ENCODE measurements around the gene SPAG17. TPM values are rescaled to one million over a fixed set of nuclear protein-coding genes. Genes with fewer than 3 reads are reported as not detected.
"Not testable (repeated sequence)": the region's sequence is repeated elsewhere in the genome, so short reads cannot be mapped to it uniquely, and the experiment has no call there.

SPAG17 gene
- total RNA-seq, 2 donors from 2014 or later: 1.6 TPM; not detected in 1

DNA sequence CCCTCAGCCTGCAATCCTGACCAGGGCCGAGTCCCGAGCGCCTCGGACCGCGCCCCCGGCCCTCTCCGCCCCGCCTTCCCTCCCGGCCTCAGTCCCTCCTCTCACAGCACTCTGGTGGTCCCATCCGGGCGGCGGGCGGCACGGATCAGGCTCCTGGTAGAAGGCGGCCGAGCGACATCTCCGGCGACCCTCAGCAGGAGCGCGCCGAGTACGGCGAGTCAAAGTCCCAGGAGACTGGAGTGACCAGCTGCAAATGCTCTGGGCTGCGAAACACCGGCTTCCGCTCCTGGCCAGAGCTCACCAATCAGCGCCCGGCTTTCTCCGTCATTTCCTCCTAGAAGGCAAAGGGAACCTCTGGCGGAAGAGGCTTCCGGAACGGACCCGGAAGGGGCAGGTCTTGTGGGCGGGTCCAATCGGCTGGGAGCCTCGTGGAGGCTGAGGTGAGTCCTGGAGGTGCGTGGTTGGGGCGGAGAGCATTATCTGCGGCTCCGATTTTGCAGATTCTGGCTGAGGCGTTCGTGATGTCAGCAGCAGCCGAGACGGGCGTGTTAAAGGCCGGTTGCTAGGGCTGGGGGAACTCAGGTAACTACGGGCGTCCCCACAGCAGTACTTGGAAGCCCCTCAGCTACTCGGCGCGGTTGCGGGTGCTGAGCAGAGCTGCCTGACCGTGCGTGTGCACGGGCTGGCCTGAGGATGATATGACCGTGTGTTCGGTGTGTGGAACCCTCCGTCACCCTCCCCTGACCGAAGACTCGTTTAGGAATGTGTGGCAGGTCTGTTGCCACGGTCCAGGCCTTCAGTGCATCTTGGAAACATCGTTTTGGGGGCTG, 255.5 kb downstream of the SPAG17 start, which contains the start of the genes GDAP2 and WDR3:
Gene GDAP2, minus strand, starts transcription at position 279 of the 830 bp plus-strand sequence. CDS start 9,264 bp downstream, outside the sequence.
Gene WDR3, plus strand, starts transcription at position 397 of the 830 bp plus-strand sequence. CDS start 3,581 bp downstream, outside the sequence.
- H3K4me1 ChIP-seq: peaks cover 47% of the 10 kb centered on the region
- peaks cover under 1 to 3% of the 10 kb centered on the region in 2 donors for H3K36me3 ChIP-seq (replicated peaks in 1 of 2; ENCODE audit: insufficient read depth in 1 of 2, low read depth in 2 of 2)
- H3K9me3 ChIP-seq: no peaks in the 10 kb centered on the region
- TF ChIP-seq, protein P1, sequence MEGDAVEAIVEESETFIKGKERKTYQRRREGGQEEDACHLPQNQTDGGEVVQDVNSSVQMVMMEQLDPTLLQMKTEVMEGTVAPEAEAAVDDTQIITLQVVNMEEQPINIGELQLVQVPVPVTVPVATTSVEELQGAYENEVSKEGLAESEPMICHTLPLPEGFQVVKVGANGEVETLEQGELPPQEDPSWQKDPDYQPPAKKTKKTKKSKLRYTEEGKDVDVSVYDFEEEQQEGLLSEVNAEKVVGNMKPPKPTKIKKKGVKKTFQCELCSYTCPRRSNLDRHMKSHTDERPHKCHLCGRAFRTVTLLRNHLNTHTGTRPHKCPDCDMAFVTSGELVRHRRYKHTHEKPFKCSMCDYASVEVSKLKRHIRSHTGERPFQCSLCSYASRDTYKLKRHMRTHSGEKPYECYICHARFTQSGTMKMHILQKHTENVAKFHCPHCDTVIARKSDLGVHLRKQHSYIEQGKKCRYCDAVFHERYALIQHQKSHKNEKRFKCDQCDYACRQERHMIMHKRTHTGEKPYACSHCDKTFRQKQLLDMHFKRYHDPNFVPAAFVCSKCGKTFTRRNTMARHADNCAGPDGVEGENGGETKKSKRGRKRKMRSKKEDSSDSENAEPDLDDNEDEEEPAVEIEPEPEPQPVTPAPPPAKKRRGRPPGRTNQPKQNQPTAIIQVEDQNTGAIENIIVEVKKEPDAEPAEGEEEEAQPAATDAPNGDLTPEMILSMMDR (IDR thresholded peaks at IDR 0.05): no peak
- TF ChIP-seq POLR2A (IDR thresholded peaks at IDR 0.05): peak; percentile 72 to 89 (median 87)
- no peaks in the 10 kb centered on the region for H3K27me3 ChIP-seq
- H3K27ac ChIP-seq: peak within 1 kb of the TSS; percentile 72 to 94 (median 85)
- WGBS, 2 donors: 0 to 1% methylated on average over 21 to 64 of the region's 64 CpGs
- intact Hi-C loops (cut with DNase I): no loop called here
- peak within 1 kb of the TSS; percentile 84 to 89 for H3K4me3 ChIP-seq
- DNase-seq (peak; percentile 95 to 97 (median 97)), ATAC-seq (peak; percentile 98)

DNA sequence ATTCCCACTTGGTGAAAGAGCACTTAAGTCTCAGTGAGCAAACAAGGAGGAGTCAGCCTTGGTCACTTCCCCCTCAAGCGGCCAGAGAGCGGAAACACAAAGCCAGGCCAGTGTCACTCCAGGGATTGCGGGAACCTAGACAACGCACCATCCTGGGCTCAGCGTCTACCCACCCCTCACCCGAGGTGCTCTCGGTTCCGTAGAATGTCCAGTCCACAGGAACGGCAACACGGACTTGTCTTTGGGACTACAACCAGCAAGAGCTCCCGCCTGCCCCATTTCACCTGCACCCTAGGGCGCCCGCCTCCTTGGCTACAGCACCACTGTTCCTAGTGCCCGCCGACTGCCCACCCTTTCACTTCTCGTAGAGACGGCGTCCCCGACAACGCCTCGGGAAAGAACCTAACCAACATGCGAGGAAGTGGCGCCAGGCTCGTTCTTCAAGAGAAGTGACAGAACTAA, 256.1 kb downstream of the SPAG17 start:
- 0 to 1% methylated on average over 16 to 24 of the region's 24 CpGs for WGBS, 2 donors
- peak overlapping the region; percentile 84 to 89 for H3K4me3 ChIP-seq
- no peaks in the 10 kb centered on the region for H3K9me3 ChIP-seq
- peaks cover 0 to 2% of the 10 kb centered on the region in 2 donors for H3K36me3 ChIP-seq (replicated peaks in 1 of 2; ENCODE audit: insufficient read depth in 1 of 2, low read depth in 2 of 2)
- no peak for TF ChIP-seq POLR2A (IDR thresholded peaks at IDR 0.05)
- TF ChIP-seq, protein P1 (IDR thresholded peaks at IDR 0.05): peak in 4 of 7 experiments; percentile 17 to 40 (median 36)
- H3K4me1 ChIP-seq: peaks cover 47% of the 10 kb centered on the region
- peak; percentile 71 for ATAC-seq
- H3K27ac ChIP-seq: peak overlapping the region; percentile 72 to 94 (median 85)
- peak; percentile 63 to 75 (median 70) for DNase-seq
- intact Hi-C loops (cut with DNase I): no loop called here
- no peaks in the 10 kb centered on the region for H3K27me3 ChIP-seq

DNA sequence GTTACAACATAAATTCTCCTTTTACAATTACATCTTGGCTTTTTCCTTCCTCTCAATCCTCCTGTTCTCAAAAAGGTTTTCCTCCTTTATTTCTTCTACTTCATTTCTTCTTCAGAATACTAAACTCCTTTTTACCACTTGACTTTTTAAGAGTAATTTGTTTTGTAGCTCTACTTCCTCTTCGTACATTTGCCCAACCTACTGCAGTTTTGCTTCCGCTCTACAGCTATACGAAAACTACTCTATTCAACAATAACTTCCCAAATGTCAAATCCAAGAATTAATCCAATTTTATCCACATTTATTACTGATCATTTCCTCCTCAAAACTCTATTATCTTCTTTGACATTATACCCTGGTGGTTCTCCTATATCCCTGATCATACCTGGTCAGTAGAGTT, 259.0 kb downstream of the SPAG17 start:
- H3K9me3 ChIP-seq: no peaks in the 10 kb centered on the region
- no peaks in the 10 kb centered on the region for H3K27me3 ChIP-seq
- WGBS, 2 donors: 83% methylated on average over 3 of the region's 3 CpGs
- peaks cover 24% of the 10 kb centered on the region for H3K4me1 ChIP-seq
- H3K36me3 ChIP-seq (replicated peaks in 1 of 2; ENCODE audit: insufficient read depth in 1 of 2, low read depth in 2 of 2): peaks cover 0 to 2% of the 10 kb centered on the region in 2 donors
- no peak overlapping the region for H3K27ac ChIP-seq
- ATAC-seq: no peak
- TF ChIP-seq, protein P1 (IDR thresholded peaks at IDR 0.05): no peak
- TF ChIP-seq POLR2A (IDR thresholded peaks at IDR 0.05): no peak
- H3K4me3 ChIP-seq: no peak overlapping the region
- intact Hi-C loops (cut with DNase I): no loop called here
- no peak for DNase-seq

DNA sequence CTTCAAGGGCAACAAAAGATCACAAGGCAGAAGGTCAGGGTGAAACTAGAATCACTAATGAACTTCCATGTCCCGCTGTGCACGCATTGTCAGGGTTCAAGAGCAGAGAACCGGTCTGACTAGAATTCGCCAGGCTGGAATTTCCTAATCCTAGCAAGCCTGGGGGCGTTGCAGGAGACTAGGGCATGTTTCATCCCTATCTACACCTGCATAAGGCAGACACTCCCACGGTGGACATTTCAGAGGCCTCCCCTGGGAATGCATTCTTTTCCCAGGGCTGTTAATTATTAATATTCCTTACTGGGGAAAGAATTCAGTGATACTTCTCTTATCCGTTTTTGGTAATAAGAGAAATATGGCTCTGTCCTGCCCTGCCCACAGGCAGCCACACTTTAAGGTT, 262.3 kb downstream of the SPAG17 start:
- H3K4me1 ChIP-seq; DNase-seq; ATAC-seq; intact Hi-C loops (cut with DNase I); H3K27me3 ChIP-seq; H3K9me3 ChIP-seq; H3K4me3 ChIP-seq; H3K27ac ChIP-seq: not testable (repeated sequence)
- H3K36me3 ChIP-seq (replicated peaks in 1 of 2; ENCODE audit: insufficient read depth in 1 of 2, low read depth in 2 of 2): peaks cover 0 to 13% of the 10 kb centered on the region in 2 donors
- 72 to 74% methylated on average over 7 of the region's 7 CpGs for WGBS, 2 donors

DNA sequence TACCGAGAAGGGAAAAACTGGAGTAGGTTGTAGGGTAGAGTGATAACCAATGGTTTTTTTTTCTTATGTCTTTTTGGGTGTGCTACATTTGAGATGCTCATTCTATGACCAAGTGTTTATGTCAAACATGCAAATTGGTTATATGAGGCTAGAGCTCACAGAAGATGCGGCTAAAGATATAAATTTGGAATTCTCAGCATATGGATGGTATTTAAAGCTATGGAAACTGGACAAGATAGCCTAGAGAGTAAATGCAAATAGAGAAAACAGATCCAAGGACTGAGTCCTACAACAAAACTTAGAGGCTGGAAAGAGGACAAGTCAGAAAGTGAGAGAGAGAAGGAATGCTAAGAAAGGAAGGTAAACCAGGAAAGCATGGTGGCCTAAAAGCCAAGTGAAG, 263.0 kb downstream of the SPAG17 start:
- 89 to 91% methylated on average over 2 of the region's 2 CpGs for WGBS, 2 donors
- ATAC-seq (no peak), DNase-seq (no peak)
- TF ChIP-seq, protein P1 (IDR thresholded peaks at IDR 0.05): no peak
- TF ChIP-seq POLR2A (IDR thresholded peaks at IDR 0.05): no peak
- Histone ChIP-seq H3K4me1 (peaks cover under 1% of the 10 kb centered on the region), H3K9me3 (no peaks in the 10 kb centered on the region), H3K27ac (no peak overlapping the region), H3K27me3 (no peaks in the 10 kb centered on the region), H3K36me3 (replicated peaks in 1 of 2; ENCODE audit: insufficient read depth in 1 of 2, low read depth in 2 of 2) (peaks cover 0 to 18% of the 10 kb centered on the region in 2 donors), H3K4me3 (no peak overlapping the region)
- intact Hi-C loops (cut with DNase I): no loop called here

All from body of pancreas (tissue), 4 donors.